ENCODE data around the gene ZNF587.
"Not testable (repeated sequence)": the region's sequence is repeated elsewhere in the genome, so short reads cannot be mapped to it uniquely, and the experiment has no call there.

Gene ZNF587

GRCh38 chr19:57849666-57850473, at the start of gene ZNF587:
ZNF587 (plus strand) TSS chr19:57849859; CDS start chr19:57850039, 180 bp downstream.
- peaks cover 34% of the 10 kb centered on the region for H3K36me3 ChIP-seq (ENCODE audit: insufficient read depth, low read length)
- H3K9me3 ChIP-seq (ENCODE audit: low read depth, low read length); H3K27ac ChIP-seq: not testable (repeated sequence)
- DNase-seq (ENCODE audit: low read depth, low spot score), result peak; percentile 66
- peak within 1 kb of the TSS; percentile 83 for H3K4me3 ChIP-seq
- H3K9ac ChIP-seq (ENCODE audit: insufficient read length), result peak within 1 kb of the TSS; percentile 82
- peak; percentile 54 for TF ChIP-seq POLR2AphosphoS5 (IDR thresholded peaks at IDR 0.05; ENCODE audit: borderline replicate concordance, low read depth, low read length)

- Histone ChIP-seq H3K27ac (no peak overlapping the region), H3K9me3 (ENCODE audit: low read depth, low read length) (no peaks in the 10 kb centered on the region), H3K36me3 (ENCODE audit: insufficient read depth, low read length) (peaks cover 3% of the 10 kb centered on the region; the same call in 1 of the 2 replicates), H3K4me3 (no peak overlapping the region), H3K9ac (ENCODE audit: insufficient read length) (no peak overlapping the region)
- no peak for TF ChIP-seq EZH2 (IDR thresholded peaks at IDR 0.05)
- no peak for TF ChIP-seq POLR2AphosphoS5 (IDR thresholded peaks at IDR 0.05; ENCODE audit: borderline replicate concordance, low read depth, low read length)
- no peak for TF ChIP-seq FOXP2 (optimal IDR thresholded peaks at IDR 0.05; ENCODE audit: control extremely low read depth, extremely low read length, insufficient read depth)
- no peak for DNase-seq (ENCODE audit: low read depth, low spot score)
These were observed 49.0 kb upstream of the ZNF587 start for GRCh38 chr19:57800696-57801095.

- no peak for TF ChIP-seq POLR2AphosphoS5 (IDR thresholded peaks at IDR 0.05; ENCODE audit: borderline replicate concordance, low read depth, low read length)
- no peak for TF ChIP-seq FOXP2 (optimal IDR thresholded peaks at IDR 0.05; ENCODE audit: control extremely low read depth, extremely low read length, insufficient read depth)
- no peak for TF ChIP-seq EZH2 (IDR thresholded peaks at IDR 0.05)
- DNase-seq (ENCODE audit: low read depth, low spot score), result no peak
- H3K36me3 ChIP-seq (ENCODE audit: insufficient read depth, low read length), result peaks cover 7% of the 10 kb centered on the region; the same call in 1 of the 2 replicates
- no peak overlapping the region for H3K4me3 ChIP-seq
- H3K9ac ChIP-seq (ENCODE audit: insufficient read length), result no peak overlapping the region
- H3K9me3 ChIP-seq (ENCODE audit: low read depth, low read length), result no peaks in the 10 kb centered on the region
- no peak overlapping the region for H3K27ac ChIP-seq
These were observed 47.4 kb upstream of the ZNF587 start for GRCh38 chr19:57802269-57802668.

GRCh38 chr19:57803265-57803593, 46.4 kb upstream of the ZNF587 start:
- peak overlapping the region; percentile 87 for H3K4me3 ChIP-seq

GRCh38 chr19:57803594-57804325, 45.9 kb upstream of the ZNF587 start:
- Histone ChIP-seq H3K9ac (ENCODE audit: insufficient read length) (peak overlapping the region; percentile 89), H3K36me3 (ENCODE audit: insufficient read depth, low read length) (peaks cover 20% of the 10 kb centered on the region; the same call in 1 of the 2 replicates), H3K9me3 (ENCODE audit: low read depth, low read length) (no peaks in the 10 kb centered on the region), H3K27ac (peak overlapping the region; percentile 96), H3K4me3 (peak overlapping the region; percentile 87)
- TF ChIP-seq EZH2 (IDR thresholded peaks at IDR 0.05), result no peak
- TF ChIP-seq POLR2AphosphoS5 (IDR thresholded peaks at IDR 0.05; ENCODE audit: borderline replicate concordance, low read depth, low read length), result peak; percentile 30; the same call in 1 of the 2 replicates
- peak; percentile 50 for DNase-seq (ENCODE audit: low read depth, low spot score)

More at GRCh38 chr19:57803265-57803593, 46.4 kb upstream of the ZNF587 start:
- peak overlapping the region; percentile 89 for H3K9ac ChIP-seq (ENCODE audit: insufficient read length)
- no peaks in the 10 kb centered on the region for H3K9me3 ChIP-seq (ENCODE audit: low read depth, low read length)
- DNase-seq (ENCODE audit: low read depth, low spot score), result no peak
- peak overlapping the region; percentile 96 for H3K27ac ChIP-seq
- H3K36me3 ChIP-seq (ENCODE audit: insufficient read depth, low read length), result peaks cover 16% of the 10 kb centered on the region; the same call in 1 of the 2 replicates
- TF ChIP-seq POLR2AphosphoS5 (IDR thresholded peaks at IDR 0.05; ENCODE audit: borderline replicate concordance, low read depth, low read length) (no peak), FOXP2 (optimal IDR thresholded peaks at IDR 0.05; ENCODE audit: control extremely low read depth, extremely low read length, insufficient read depth) (no peak), EZH2 (IDR thresholded peaks at IDR 0.05) (no peak)

- Histone ChIP-seq H3K9me3 (ENCODE audit: low read depth, low read length) (no peaks in the 10 kb centered on the region), H3K27ac (no peak overlapping the region), H3K9ac (ENCODE audit: insufficient read length) (no peak overlapping the region), H3K4me3 (no peak overlapping the region), H3K36me3 (ENCODE audit: insufficient read depth, low read length) (peaks cover 33% of the 10 kb centered on the region; the same call in 1 of the 2 replicates)
- DNase-seq (ENCODE audit: low read depth, low spot score), result no peak
- TF ChIP-seq POLR2AphosphoS5 (IDR thresholded peaks at IDR 0.05; ENCODE audit: borderline replicate concordance, low read depth, low read length) (no peak), FOXP2 (optimal IDR thresholded peaks at IDR 0.05; ENCODE audit: control extremely low read depth, extremely low read length, insufficient read depth) (no peak), EZH2 (IDR thresholded peaks at IDR 0.05) (no peak)
These were observed 42.1 kb upstream of the ZNF587 start for GRCh38 chr19:57807541-57807940.

GRCh38 chr19:57810410-57811295, 39.0 kb upstream of the ZNF587 start:
- not testable (repeated sequence) for DNase-seq (ENCODE audit: low read depth, low spot score)

GRCh38 chr19:57812226-57812625, 37.4 kb upstream of the ZNF587 start:
- H3K9me3 ChIP-seq (ENCODE audit: low read depth, low read length), result no peaks in the 10 kb centered on the region
- H3K9ac ChIP-seq (ENCODE audit: insufficient read length), result no peak overlapping the region
- DNase-seq (ENCODE audit: low read depth, low spot score), result no peak
- TF ChIP-seq EZH2 (IDR thresholded peaks at IDR 0.05), result no peak
- no peak for TF ChIP-seq POLR2AphosphoS5 (IDR thresholded peaks at IDR 0.05; ENCODE audit: borderline replicate concordance, low read depth, low read length)
- H3K4me3 ChIP-seq, result no peak overlapping the region
- H3K27ac ChIP-seq, result no peak overlapping the region
- H3K36me3 ChIP-seq (ENCODE audit: insufficient read depth, low read length), result peaks cover 27% of the 10 kb centered on the region; the same call in 1 of the 2 replicates

More at GRCh38 chr19:57810410-57811295, 39.0 kb upstream of the ZNF587 start:
- H3K4me3 ChIP-seq; H3K9me3 ChIP-seq (ENCODE audit: low read depth, low read length); H3K9ac ChIP-seq (ENCODE audit: insufficient read length); H3K27ac ChIP-seq: not testable (repeated sequence)
- peaks cover 30% of the 10 kb centered on the region; the same call in 1 of the 2 replicates for H3K36me3 ChIP-seq (ENCODE audit: insufficient read depth, low read length)

- peak overlapping the region; percentile 93; the same call in 1 of the 2 replicates for H3K4me3 ChIP-seq
- peaks cover 17% of the 10 kb centered on the region; the same call in 1 of the 2 replicates for H3K36me3 ChIP-seq (ENCODE audit: insufficient read depth, low read length)
- not testable (repeated sequence) for H3K27ac ChIP-seq; H3K9me3 ChIP-seq (ENCODE audit: low read depth, low read length); H3K9ac ChIP-seq (ENCODE audit: insufficient read length); DNase-seq (ENCODE audit: low read depth, low spot score)
These were observed 36.5 kb upstream of the ZNF587 start for GRCh38 chr19:57812975-57813820.
